Activated CD4-positive, alpha-beta T cell treated with anti-CD3 and anti-CD28 coated beads, Interleukin-2, Interleukin-6, amounts not matched to agents 100 ng/mL and 50 ng/mL, durations not matched to agents 16 hours and 8 hours (primary cell): ENCODE results near the gene ELF2.
A peak's percentile ranks its signal among the peaks of the same experiment; 100 is the strongest.
"Not testable (repeated sequence)": the region's sequence is repeated elsewhere in the genome, so short reads cannot be mapped to it uniquely, and the experiment has no call there.

Experiments used
- DNase-seq: peaks from one replicate; pipeline ENCODE4 v3.0.0-alpha.2; 2020

The ELF2 gene

DNA sequence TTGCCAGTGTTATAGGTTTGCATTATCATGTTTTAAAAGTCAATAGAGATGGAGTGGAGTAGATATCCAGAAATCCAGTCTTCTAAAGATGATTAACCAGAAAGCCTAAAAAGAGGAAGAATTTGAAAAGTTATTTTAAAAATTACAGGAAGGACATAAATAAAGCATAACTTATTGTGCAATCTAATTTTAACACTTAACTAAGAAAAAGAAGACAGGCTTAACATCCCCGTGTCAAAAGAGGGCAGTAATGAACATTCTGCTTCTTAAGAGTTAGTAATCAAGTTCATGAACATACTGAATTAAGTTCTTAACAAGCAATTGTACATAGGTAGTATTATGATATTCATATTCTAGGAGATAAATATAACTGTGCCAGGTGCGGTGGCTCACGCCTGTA lies 39.3 kb downstream of the ELF2 start:
- DNase-seq, result no peak

GRCh38 chr4:139134403-139134802 lies 42.6 kb downstream of the ELF2 start:
- DNase-seq, result no peak

DNA sequence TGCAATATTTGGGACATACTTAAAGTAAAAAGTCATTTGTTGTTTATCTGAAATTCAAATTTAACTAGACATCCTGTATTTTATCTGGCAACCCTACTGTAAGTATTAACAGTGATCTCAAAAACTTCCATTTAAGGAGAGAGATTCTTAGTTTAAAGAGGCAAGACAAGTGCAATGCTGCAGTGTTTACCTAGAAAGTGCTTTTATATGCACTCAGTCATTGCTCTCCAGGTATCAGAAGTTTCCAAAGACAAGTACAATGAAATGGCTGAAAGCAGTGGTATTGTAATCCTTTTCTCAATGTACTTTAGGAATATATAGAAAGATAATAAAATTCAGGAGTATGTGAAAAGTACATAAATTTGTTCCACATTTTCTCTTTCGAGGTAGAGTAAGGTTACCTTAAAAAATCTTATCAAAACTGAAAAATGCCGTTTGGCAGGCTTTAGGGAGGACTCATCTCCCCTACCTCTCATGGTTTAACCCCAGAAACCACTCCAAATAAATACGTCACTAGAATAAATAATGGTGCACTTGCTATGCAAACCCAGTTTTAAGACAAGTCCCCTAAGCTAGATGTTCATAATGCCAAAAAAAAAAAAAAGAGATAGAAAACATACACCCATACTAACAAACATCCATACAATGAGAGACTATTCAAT lies 45.7 kb downstream of the ELF2 start:
- no peak for DNase-seq

DNA sequence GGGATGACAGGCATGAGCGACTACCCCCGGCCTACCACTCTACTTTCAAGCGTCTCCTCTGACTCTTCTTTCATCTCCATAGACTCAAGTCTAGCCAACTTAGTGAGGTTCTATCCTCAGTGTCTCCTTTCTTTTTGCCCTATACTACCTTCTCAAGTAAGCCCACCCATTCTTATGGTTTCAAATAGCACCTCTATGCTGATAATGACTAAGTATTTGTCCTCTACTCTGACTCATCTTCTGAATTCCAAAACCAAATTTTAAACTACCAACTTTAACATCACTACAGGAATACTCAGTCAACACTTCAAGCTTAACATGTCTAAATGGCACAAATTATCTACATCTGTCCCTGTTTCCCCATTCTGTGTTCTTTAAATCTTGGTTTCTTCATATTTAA lies 47.8 kb downstream of the ELF2 start:
- no peak for DNase-seq

DNA sequence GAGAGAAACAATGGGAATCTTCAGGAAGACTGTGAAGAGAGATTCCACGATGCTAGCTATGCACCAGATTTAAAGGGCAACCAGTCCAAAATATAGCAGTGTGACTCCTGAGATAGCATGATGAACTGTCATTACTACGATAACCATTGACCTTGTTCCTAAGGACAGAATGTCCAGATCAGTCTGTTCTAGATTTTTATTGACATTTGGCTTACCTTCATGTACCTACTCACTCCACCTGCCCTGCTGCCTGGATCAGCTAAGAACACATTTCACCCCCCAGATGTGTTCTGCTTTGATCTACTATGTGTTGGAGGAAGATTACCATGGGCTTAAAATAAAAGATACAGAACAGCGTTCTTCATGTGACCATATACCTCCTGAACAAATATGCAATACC lies 50.1 kb downstream of the ELF2 start:
- no peak for DNase-seq

- DNase-seq, result no peak
Observed at GRCh38 chr4:139123910-139124309, 53.1 kb downstream of the ELF2 start.

DNA sequence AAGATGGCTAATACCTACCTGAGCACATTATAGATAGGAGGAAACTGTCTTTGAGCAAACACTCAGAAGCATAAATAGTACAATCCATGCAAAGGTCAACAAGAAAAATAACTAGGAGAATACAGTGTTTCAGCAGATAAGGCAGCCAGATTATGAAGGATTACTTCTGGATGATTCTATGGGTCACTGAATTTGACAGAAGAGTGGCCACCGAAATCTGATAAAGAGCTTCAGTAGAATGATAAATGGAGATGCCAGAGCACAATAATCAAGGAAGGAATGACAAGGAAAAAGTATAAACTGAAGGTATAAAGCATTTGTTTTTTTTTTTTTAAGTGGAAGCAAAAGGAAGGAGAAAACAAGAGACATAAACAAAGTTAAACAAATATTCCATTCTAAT lies 58.7 kb downstream of the ELF2 start:
- no peak for DNase-seq

DNA sequence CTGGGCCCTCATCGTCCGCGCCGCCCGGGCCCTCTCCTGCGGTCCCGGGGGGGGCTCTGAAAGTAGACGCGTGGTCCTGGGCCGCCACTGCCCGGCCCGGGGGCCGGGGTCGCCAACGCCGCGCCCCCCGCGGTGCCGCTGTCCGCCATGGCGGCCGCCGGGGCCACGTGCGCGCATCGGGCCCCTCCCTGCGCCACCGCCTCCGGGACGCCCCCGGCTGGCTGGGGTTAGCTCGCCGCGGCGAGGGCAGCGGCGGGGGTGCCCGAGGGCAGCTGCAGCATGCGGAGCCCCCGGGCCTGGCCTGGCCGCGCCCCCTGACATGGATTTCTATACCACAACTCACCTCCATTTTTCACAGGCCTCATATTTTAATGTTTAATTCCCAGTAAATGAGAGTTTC lies 61.8 kb downstream of the ELF2 start:
- no peak for DNase-seq

- DNase-seq, result not testable (repeated sequence)
Observed at GRCh38 chr4:139114795-139115194, 62.2 kb downstream of the ELF2 start.

- no peak for DNase-seq
Observed at GRCh38 chr4:139112650-139113049, 64.4 kb downstream of the ELF2 start.

DNA sequence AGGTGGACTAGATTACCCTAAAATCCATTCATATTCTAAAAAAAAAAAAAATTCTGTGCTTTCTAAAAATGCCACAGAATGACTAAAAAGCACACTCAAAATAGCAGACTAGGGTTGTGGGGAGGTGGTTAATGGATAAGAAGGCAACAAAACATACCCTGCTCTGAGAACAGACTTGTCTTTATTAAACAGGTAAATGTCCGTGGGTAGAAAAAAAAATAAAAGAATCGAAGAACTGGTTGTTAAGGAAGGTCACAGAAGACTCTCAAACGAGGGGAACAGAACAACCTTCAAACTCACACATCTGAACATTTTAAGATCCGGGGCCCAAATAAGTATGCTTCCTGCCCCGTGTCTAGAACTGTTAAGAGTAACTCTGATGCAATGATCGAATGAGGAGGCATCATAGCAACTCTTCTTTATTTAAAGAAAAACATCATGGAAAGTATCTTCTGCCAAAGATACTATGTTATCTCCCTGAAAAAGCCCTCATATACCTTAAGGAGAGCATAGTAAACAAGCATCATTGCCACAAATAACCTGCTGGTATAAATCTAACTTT lies 68.4 kb downstream of the ELF2 start:
- DNase-seq, result no peak

DNA sequence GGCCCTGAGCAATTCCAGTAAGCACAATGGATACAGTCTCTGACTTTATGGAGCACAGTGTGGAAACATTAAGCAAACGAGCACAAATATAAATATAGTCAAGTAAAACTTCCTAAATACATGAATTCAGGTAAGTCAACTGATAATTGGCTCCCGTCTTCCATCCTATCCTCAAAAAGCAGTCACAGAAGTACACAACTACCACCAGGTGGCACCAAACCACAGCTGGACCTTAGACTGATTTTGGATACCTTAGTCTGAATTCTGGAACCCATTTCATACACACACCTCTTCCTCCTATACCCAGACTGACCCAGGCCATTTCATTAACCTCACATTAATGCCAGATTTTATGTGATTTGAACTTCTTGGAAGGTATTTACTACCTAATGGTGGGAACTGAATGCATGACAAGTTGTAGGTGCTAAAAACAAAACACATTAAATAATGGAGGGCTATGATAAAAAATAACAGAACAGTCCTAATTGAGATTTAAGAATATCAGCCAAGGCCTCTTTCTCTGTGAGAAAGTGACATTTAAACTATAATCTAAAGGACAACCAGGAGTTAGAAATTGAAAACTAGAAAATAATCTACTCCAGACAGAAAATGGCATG lies 77.5 kb downstream of the ELF2 start:
- DNase-seq, result peak; percentile 79

- no peak for DNase-seq
Observed at GRCh38 chr4:139092271-139092670, 84.7 kb downstream of the ELF2 start.

GRCh38 chr4:139085141-139085540 lies 91.9 kb downstream of the ELF2 start:
- no peak for DNase-seq

DNA sequence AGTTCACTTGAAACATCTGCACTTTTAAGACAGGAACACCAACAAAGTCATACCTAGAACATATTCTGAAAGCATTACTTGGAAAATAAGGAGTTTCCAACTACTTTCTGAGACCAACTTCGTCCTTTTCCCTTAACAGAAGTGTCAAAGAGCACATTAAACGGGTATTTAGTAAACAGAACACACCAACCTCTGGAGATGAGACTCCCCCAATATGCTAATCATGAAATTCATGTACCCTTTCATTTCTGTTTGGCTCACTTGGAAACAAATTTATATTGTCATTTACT lies 92.3 kb downstream of the ELF2 start:
- DNase-seq, result no peak

GRCh38 chr4:139083956-139084803 lies 92.8 kb downstream of the ELF2 start:
- DNase-seq, result peak; percentile 89

DNA sequence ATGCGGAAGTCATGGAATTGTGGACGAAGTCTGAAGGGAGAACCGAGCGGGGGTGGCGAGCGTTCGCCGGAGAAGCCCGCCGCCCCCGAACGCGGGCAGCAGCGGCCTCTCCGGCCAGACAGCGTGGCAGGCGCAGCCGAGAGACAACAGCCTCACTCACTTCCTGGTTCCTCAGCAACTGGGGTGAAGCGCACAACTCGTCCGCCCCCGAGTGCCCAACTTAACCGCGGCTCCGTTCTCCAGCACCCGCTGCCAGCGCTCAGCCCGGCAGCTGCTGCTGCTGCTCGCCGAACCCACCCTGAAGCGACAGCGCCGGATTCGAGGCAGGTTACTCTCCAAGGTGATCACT lies 93.4 kb downstream of the ELF2 start:
- DNase-seq, result peak; percentile 64

GRCh38 chr4:139082750-139083606 lies 94.0 kb downstream of the ELF2 start:
- peak; percentile 97 for DNase-seq

GRCh38 chr4:139078926-139079325 lies 98.1 kb downstream of the ELF2 start:
- no peak for DNase-seq

DNA sequence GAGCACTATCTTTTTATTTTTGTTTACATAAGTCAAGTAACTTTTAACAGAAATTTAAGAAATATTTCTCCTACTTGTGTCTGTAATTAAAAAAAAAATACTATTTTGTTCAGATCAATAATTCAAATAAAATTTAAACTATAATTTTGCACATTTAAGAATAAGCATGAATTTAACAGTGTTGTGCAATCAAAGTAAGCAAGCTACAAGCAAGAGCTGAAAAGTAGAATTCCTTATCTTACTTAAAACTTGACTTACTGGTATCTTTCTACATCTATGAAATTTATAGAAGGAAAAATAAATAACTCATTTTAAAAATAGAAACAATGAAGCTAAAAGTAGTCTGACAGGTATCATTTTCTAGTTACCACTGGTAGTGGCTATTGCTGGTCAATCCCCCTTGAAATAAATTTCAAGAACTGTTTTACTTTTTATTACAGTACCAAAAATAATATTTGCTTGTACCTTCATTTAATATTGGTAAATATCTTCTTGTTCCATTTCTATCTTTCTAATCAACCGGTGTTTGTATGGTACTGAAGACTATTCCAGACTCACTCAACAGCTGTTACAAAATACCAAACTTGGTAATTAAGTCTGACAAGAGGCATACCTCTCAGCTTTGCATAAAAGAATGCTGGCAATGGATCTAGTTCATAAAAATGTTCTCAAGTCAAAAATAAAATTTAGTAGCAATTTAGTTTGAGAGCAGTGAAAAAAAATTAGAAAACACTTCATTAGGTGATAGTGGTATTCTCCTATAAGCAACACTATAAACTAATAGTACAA lies 99.3 kb downstream of the ELF2 start:
- no peak for DNase-seq

DNA sequence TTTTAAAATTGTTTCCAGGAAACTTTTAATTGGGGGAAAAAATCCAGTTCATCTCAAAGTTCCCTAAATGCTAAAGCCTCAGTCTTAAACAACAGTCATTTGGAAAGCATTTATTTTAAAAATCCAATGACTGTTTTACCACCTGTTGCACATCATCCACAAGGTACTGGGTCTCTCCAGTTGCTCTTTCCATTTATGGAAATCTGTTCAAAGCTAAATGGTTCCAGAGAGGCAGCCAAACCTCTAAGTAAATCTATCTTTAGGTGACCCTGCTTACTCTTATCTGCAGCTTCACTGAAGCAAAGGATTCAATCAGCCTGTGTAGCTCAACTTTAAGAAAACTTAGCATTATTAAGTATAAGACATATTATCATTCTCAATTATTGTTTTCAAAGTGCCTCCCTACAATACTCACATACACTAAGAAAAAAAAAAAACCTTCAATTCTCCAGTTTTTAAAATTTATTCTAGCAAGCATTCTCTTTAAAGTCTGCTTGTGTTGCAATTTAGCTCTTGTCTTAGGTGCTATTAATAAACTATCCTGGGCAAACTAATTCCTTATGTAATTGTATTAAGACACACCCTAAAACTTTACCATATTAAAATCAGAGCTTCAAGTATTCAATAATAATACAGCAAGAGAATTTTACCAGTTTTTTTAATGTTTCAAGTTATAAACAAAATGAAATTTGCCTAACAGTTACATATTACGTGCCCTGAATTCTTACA lies 100.8 kb downstream of the ELF2 start:
- DNase-seq, result no peak

GRCh38 chr4:139060591-139060990 lies 116.4 kb downstream of the ELF2 start:
- DNase-seq, result no peak
